HG02885 (cell line): Measurements from ENCODE around the gene STOM.
"Not testable (repeated sequence)": the region's sequence is repeated elsewhere in the genome, so short reads cannot be mapped to it uniquely, and the experiment has no call there.

Experiments
- ATAC-seq: cut with Tn5 transposase; IDR thresholded peaks from one replicate; pipeline ENCODE4 v1.9.1; 2021; ENCODE audit warnings: mild to moderate bottlenecking; ENCODE audit not compliant: unreplicated experiment, poor library complexity

Gene STOM

GRCh38 chr9:121369595-121370265 lies at the start of gene STOM:
Gene STOM (minus strand): TSS chr9:121370250. CDS start chr9:121370187, 63 bp downstream.
- ATAC-seq, result peak; percentile 58

- no peak for ATAC-seq
These were observed 41.9 kb upstream of the STOM start for GRCh38 chr9:121411993-121412392.

- ATAC-seq, result no peak
These were observed 35.8 kb upstream of the STOM start for GRCh38 chr9:121405899-121406298.

- ATAC-seq, result no peak
These were observed 34.9 kb upstream of the STOM start for GRCh38 chr9:121404906-121405305.

GRCh38 chr9:121399883-121400607 lies 30.0 kb upstream of the STOM start:
- no peak for ATAC-seq

GRCh38 chr9:121399126-121399882 lies 29.3 kb upstream of the STOM start:
- no peak for ATAC-seq

GRCh38 chr9:121398374-121398773 lies 28.3 kb upstream of the STOM start:
- ATAC-seq, result no peak

- not testable (repeated sequence) for ATAC-seq
These were observed 27.2 kb upstream of the STOM start for GRCh38 chr9:121397277-121397676.

GRCh38 chr9:121395558-121395957 lies 25.5 kb upstream of the STOM start:
- no peak for ATAC-seq

- ATAC-seq, result no peak
These were observed 24.2 kb upstream of the STOM start for GRCh38 chr9:121394292-121394691.

GRCh38 chr9:121393318-121393717 lies 23.3 kb upstream of the STOM start:
- ATAC-seq, result no peak

- no peak for ATAC-seq
These were observed 20.3 kb upstream of the STOM start for GRCh38 chr9:121390372-121390771.

- ATAC-seq, result no peak
These were observed 18.3 kb upstream of the STOM start for GRCh38 chr9:121388140-121388905.

GRCh38 chr9:121386442-121387175 lies 16.6 kb upstream of the STOM start:
- no peak for ATAC-seq

GRCh38 chr9:121383715-121384114 lies 13.7 kb upstream of the STOM start:
- ATAC-seq, result no peak

GRCh38 chr9:121380846-121381245 lies 10.8 kb upstream of the STOM start:
- no peak for ATAC-seq

- no peak for ATAC-seq
These were observed 6.3 kb upstream of the STOM start for GRCh38 chr9:121376214-121376830.

- no peak for ATAC-seq
These were observed 3.1 kb upstream of the STOM start for GRCh38 chr9:121373011-121373729.
